M059J (cell line): ENCODE results near the gene PHAF1. TPM values are rescaled to one million over a fixed set of nuclear protein-coding genes. Genes with fewer than 3 reads are reported as not detected.

Source experiments
- DNase-seq: peaks from one replicate; pipeline ENCODE4 v3.0.0-alpha.2; 2012; ENCODE audit warnings: low read depth
- total RNA-seq: library from RNA; depleted of rRNA; stranded (reverse); fragments of >200 nt; shearing (Covaris generic); gene quantifications from 2 replicates; pipeline ENCODE4 v1.2.3, GENCODE V29; 2014

The PHAF1 gene
- total RNA-seq, 1 experiment from 2014 or later: 18.7 TPM

DNA sequence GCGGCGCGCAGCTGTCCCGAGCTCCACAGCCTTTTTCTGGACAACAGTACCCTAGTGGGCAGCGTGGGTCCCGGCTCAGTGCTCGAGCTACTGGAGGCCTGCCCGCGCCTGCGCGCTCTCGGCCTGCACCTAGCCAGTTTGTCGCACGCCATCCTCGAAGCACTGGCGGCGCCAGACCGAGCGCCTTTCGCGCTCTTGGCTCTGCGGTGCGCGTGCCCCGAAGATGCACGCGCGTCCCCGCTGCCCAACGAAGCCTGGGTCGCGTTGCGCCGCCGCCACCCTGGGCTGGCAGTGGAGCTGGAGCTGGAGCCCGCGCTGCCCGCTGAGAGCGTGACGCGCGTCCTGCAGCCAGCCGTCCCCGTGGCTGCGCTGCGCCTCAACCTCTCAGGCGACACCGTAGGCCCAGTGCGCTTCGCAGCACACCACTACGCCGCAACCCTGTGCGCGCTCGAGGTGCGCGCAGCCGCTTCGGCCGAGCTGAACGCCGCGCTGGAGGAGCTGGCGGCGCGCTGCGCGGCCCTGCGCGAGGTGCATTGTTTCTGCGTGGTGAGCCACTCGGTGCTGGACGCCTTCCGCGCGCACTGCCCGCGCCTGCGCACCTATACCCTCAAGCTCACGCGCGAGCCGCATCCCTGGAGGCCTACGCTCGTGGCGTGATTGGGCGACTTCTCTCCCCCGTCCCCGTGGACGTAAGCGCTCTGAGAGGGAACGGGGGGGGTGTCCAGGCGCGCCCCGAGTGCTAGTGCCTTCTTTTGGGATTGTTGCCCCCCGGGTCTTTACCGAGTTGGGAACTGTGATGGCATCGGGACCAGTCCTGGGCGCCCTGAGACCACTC, 53.6 kb downstream of the PHAF1 start:
- peak; percentile 56 for DNase-seq

DNA sequence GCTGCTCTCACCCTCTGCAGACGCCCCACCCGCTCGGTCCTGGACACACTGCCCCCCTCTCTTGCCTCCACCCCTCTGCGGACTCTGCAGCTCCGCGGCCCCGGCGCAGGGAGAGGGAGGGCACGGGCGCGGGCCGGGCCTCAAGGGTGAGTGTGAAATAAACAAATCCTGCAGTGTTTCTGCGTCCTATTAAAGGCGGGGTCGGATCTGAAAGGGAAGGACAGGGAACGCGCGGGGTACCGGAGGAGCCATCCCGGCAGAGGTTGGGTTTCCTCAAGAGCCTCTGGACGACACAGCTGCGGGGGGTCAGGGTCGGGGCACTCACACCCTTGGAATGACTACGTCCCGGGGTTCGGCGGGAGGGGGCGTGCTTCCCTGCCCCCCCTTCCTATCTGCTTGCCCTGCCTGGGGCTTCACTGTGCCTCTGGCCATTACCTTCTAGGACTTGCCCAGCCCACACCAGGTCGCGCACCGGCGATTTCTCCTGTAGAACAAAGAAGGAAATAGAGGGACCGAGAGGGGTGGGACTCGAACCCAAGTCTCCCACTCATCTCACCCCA, 54.3 kb downstream of the PHAF1 start:
- peak; percentile 39 for DNase-seq

DNA sequence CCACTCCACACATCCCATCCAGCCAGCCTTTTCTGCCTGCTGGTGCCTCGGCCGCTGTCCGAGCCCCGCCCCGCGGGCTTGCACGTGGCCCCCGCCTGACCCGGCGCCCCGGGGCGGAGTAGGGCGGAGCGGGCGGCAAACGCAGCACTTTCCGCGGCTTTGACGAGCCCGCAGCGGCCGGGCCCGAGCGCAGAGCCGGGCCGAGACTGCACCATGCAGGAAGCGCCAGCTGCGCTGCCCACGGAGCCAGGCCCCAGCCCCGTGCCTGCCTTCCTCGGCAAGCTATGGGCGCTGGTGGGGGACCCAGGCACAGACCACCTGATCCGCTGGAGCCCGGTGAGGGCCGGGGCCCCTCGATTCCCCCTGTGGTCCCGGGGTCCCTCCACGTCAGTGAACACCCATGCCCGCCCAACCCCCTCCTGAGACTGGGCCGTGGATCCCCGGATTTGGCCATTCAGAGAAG, 54.9 kb downstream of the PHAF1 start, which contains the start of gene HSF4:
HSF4 (plus strand) TSS at position 147 of the 463 bp plus-strand sequence; CDS start at position 214, 67 bp downstream.
- no peak for DNase-seq

DNA sequence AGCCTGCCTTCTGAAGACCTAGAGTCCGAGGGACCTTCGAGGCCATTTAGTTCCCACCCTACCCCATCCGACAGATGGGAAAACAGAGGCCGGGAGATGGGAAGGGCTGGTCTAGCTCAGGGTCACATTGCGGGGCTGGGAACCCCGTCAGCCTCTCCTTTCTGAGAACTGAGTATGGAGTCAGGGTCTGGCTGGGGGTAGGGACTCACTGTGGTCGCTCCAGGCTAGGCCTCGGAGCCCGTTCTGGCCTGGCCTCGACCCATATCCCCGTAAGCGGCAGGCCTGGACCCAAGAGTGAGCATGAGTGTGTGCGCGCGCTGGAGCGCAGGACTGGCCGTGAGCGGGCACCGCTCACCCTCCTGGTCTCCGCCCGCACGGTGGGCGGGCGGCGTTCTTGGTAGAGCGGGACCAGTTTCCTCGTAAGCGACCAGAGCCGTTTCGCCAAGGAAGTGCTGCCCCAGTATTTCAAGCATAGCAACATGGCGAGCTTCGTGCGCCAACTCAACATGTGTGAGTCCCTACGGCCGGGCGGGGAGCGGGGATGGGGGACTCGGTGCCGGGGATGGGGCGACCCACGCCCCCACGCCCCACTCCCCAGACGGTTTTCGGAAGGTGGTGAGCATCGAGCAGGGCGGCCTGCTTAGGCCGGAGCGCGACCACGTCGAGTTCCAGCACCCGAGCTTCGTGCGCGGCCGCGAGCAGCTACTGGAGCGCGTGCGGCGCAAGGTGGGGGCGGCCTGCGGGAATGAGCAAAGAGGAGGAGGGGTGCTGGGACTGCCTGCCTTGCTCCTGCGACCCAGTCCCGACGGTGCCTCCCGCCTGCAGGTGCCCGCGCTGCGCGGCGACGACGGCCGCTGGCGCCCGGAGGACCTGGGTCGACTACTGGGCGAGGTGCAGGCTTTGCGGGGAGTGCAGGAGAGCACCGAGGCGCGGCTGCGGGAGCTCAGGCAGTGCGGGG, 55.7 kb downstream of the PHAF1 start:
- DNase-seq: no peak

DNA sequence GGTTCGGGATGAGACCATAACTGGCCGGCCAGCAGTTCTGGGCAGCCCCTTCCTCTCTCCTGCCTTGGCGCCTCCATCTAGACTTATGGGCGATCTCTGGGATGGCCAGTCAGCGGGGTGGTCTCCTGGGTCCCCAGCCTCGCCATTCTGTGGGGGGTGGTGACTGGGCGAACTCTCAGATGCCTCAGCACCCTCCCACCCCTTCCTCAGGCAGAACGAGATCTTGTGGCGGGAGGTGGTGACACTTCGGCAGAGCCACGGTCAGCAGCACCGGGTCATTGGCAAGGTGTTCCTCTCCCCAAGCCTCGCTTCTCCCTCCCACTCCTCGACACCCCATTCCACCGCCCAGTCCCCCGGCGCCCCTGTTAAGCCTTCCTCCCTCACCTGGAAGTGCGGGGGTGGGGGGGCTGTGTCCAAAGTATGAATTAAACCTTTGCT, 56.4 kb downstream of the PHAF1 start:
- DNase-seq: no peak

DNA sequence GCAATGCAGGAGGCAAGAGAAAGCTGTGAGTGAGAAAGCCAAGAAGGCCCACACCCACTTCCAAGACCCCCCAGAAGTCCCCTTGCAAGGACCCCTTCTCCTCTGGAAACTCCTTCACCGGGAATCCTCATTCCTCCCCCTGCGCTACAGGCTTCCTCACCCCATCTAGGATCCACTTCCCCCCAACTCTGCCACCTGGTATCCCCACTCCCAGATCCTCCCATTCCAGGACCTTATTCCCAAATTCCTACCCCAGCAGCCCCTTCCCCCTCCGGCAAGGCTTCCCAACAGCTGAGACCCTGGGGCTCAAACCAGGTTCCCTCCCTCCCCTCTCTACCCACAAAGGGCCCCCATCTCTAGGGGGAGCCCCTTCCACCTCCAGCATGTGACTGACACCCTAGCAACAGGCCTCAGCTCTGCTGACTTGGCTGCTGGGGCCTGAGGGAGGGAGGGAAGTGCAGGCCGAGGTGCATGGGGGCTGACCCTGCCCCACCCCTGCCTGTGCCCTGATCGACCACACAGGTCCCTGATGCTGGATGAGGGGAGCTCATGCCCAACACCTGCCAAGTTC, 56.9 kb downstream of the PHAF1 start:
- DNase-seq: no peak

DNA sequence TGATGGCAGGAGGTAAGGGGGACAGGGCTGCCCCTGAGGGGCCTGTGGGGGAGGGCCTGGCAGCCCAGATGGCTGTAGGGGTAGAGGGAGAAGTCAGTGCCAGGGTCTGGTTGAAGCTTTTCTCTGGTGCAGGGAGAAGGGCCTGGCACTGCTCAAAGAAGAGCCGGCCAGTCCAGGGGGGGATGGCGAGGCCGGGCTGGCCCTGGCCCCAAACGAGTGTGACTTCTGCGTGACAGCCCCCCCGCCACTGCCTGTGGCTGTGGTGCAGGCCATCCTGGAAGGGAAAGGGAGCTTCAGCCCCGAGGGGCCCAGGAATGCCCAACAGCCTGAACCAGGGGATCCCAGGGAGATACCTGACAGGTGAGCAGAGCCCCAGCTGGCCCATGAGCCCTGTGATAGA, 57.8 kb downstream of the PHAF1 start:
- DNase-seq: no peak

DNA sequence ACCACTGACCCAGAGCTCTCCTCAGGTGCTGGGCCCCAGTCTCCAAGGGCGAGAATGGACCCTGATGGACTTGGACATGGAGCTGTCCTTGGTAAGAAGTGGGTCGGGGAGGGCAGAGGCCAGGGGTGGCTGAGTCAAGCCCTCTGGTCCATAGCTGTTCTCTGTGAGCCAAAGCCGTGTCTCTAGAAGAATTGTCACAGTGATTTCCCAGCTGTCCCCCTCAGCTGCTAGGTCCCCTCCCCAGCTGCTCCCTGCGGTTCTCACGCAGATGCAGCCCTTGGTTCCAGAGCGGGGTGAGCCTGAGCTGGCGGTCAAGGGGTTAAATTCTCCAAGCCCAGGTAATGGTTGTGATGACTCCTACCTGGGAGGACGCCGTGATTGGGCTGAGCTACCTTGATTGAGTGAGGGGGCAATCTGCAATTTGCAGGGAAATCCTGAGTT, 59.3 kb downstream of the PHAF1 start:
- DNase-seq: no peak

DNA sequence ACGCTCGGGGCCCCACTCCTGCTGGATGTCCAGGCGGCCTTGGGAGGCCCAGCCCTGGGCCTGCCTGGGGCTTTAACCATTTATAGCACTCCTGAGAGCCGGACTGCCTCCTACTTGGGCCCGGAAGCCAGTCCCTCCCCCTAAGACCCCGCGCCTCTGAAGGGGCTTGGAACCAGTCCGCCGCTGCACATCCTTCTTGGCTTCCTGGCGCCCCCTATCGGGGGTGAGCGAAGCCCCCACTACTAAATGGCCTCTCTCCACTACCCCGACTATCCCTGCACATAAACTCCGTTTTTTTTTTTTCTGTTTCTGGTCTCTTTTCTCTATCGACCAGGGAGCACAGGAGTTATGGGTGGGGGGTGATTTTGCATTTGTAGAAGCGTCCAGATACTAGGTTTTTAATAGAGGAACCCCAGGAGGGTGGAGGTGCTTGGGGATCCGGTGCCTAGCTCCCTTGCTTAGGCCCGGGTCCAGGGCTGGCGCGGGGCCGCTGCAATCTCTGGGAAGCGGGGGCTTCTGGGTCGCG, 60.0 kb downstream of the PHAF1 start:
- DNase-seq: no peak

DNA sequence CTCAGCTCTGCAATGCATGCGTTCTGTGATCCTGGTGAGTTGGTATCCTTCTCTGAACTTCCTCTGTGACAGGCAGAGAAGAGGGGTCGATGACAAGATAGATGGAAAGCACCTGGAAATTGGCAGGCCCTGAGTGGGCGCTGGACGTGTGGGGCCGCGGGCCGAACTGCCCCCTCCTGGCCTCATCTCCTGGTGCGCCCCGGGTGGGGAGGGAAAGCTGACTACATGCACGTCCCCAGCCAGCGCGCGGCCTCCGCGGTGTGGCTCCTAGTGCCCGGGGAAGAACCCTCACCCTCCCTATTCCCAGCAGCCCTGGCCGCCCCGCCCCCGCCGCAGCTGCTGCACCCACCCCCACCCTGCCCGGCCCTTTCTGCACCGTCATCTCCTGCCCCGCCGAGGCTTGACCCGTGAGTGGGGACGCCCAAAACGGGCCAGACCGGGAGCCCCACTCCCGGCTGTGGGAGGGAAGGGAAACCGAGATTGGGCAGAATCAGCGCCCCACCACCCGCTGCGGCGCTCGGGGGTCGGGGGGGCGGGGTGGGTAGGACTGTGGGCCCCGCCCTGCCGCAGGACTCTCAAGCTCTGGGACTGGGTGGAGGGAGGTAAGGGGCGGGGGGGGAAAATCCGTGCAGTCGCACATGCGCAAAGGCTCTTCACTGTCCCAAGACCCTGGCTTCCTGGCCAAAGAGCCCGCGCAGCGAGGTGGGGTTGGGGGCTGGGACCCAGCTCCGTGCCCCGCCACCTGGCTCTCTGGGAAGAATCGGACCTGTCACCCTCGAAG, 60.6 kb downstream of the PHAF1 start, which contains the start of gene NOL3:
NOL3 (plus strand) TSS at position 371 of the 781 bp plus-strand sequence.
- DNase-seq: peak; percentile 77

DNA sequence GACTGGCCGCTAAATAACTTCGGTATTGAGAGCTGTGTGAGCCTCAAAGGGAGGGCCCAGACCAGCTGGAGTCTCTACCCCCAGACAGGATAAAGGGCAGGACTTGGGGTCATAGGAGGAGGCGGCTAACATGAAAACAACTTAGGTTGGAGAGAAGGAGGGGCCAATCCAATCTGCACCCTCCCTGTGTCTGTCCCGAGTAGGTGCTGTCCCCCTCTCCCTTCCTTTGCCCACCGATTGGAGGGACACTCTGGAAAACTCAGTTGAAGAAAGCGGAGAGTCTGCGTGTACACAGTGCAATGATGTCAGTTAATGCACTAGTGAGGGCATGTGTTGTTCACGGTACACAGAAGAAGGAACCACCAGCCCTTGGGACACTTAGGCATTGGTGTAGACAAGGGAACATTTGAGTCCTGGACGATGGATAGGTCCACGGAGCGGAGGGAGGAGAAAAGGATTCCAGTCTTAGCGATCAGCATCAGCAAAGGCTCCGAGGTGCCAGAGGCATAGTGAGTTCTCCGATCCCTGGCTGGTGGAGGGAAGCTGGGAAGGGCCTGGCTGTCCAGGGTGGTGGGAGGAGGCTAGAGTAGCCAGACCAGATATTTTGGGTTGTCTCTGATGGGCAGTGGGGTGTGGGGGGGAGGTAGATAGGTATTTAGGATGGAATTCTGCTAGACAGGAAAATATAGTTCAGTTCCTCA, 61.4 kb downstream of the PHAF1 start:
- DNase-seq: no peak

DNA sequence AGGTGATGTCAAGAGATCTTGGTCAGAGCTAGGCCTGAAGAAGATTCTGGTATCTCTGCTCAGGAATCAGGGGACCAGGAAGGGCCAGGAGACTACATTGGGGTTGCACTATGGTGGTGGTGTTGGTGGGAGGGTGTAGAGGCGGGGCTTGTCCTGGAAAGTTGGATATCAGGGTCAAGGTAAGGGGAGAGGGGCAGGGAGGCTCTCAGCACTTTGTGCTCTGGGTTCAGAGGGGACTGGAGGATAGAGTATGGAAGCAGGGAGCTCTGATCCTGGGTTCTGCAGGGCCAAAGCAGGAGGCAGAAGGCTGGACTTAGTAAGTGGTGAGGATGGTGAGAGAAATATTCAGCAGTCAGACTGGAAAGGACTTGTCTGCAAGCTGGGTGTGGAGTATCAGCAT, 63.6 kb downstream of the PHAF1 start:
- no peak for DNase-seq

DNA sequence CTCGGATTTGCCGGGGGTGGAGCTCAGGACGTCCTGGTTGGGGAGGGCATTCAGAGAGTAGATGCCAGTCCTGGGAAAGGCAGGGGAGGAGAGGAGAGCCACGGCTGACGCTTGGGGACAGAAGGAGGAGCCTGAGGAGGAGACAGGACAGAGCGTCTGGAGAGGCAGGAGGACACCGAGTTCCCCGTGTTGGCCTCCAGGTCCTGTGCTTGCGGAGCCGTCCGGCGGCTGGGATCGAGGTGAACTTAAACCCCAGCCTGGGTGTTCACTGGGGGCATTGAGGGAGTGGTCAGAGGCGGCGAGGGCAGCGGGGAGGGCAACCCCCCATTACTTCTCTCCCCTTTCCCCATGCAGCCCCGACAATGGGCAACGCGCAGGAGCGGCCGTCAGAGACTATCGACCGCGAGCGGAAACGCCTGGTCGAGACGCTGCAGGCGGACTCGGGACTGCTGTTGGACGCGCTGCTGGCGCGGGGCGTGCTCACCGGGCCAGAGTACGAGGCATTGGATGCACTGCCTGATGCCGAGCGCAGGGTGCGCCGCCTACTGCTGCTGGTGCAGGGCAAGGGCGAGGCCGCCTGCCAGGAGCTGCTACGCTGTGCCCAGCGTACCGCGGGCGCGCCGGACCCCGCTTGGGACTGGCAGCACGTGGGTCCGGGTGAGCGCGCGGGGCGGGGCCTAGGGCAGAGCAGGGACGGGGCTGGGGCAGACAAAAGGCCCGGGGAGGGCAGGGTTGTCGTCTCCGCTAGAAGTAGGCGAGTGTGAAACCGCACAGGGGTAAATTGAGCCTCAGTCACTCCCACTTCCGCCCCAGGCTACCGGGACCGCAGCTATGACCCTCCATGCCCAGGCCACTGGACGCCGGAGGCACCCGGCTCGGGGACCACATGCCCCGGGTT, 64.3 kb downstream of the PHAF1 start:
- peak; percentile 91 for DNase-seq

DNA sequence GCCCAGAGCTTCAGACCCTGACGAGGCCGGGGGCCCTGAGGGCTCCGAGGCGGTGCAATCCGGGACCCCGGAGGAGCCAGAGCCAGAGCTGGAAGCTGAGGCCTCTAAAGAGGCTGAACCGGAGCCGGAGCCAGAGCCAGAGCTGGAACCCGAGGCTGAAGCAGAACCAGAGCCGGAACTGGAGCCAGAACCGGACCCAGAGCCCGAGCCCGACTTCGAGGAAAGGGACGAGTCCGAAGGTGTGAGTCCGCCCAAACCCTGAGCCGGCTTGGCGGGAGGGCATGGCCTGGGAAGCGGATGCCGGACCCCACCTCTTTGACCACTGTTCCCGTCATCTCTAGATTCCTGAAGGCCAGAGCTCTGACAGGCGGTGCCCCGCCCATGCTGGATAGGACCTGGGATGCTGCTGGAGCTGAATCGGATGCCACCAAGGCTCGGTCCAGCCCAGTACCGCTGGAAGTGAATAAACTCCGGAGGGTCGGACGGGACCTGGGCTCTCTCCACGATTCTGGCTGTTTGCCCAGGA, 65.0 kb downstream of the PHAF1 start:
- DNase-seq: no peak

DNA sequence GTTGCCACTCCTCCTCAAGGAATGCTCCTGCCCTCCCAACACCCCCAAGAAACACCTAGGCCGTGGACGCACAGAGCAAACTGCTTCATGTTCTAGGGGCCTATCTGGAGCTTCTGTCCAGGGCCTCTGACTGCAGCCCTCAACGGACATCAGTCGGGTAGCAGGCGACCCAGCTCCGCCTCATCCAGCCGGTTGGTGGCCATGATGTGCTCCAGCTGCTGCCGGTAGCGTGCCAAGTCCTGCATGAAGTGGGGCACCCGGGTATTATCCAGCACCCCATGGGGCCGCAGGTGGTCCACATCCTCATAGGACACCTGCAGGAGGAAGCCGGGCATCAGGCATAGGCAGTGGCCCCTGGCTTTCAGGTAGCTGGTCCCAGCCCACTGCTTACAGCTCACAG, 66.9 kb downstream of the PHAF1 start:
- DNase-seq: no peak

DNA sequence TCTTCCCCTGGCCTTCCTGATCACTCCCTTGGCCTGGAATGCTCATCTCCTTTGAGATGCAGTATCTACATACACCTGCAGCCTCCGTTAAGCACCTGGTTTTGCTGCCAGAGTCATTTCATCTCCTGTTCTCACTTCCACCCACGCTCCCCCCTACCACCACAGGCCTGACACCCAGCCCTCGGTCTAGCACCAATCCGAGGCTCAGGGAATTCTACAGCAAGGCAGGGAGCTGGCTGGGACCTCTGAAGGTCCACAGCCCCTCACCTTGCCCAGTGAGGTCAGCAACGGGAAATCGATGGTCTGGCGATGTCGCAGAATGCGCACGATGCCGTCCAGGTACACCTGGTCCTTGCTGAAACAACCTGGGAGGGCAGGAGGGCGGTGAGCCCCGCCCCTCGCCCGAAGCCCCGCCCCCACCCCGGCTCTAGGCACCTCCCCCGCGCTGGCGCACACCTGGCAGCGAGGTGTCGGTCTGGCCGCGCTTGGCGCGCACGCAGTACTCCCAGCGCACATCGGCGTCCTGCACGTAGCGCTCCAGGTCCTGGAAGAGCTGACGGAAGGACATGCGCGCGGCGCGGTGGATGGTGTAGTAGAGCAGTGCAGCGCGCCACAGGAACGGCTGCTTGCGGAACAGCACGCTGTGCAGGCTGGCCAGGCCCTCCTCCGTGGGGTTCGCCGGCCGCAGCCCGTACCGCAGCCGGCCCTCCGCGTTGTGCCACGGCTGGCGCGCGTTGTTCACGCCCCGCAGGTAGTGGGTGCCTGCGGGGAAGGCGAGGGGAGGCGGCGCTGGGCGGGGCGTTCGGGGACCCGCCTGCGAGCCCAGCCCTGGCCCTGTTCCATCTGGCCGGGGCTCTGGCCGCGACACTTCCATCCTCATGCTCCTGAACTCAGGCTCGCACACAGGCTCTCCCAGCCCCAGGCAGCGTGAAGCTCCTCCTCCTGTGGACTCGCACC, 68.3 kb downstream of the PHAF1 start:
- DNase-seq: no peak

DNA sequence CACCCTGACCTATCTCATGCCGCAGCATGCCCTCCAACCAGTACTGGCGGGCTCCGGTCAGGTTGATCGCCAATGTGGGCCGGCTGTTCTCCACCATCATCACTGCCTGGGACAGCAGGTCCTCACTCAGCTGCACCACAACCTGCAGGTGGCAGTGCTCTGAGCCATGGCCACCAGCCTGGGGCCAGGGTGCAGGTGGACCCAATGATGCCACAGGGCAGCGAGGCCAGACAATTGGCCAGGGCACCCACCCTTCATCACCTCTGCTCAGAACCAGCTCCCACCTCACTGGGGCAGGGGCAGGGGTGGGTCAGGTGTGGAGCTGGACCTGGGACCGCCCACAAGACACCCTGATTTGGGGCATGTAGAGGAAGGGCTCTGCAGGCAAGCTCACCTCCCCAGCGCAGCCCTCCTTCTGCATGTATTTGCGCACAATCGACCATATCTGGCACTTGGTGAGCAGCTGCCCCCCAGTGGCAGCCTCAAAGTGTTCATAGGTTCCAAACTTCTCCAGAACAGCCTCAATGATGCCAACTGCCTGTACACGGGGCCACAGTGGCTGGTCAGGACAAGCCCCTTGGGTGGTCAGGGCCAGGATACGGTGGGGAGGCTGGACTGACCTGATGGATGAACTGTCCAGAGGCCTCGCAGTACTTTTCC, 69.8 kb downstream of the PHAF1 start:
- DNase-seq: no peak
